Fibroblast of pulmonary artery (primary cell): ENCODE results near the gene DGLUCY.
"Not testable (repeated sequence)": the region's sequence is repeated elsewhere in the genome, so short reads cannot be mapped to it uniquely, and the experiment has no call there.

Experiments used
- DNase-seq: peaks from one replicate; pipeline ENCODE4 v3.0.0-alpha.2; 2010; ENCODE audit warnings: low read depth
- H3K4me3 ChIP-seq: replicated peaks from 2 replicates; pipeline ENCODE4 v1.5.1; 2011; ENCODE audit warnings: low read depth, mild to moderate bottlenecking, control low read depth, low read length, moderate library complexity
- TF ChIP-seq, protein P1 (sequence below): IDR thresholded peaks from 2 replicates; pipeline ENCODE4 v1.5.1; 2011; ENCODE audit warnings: mild to moderate bottlenecking, control low read depth, low read length, inconsistent platforms; ENCODE audit errors: missing control alignments

The DGLUCY gene

GRCh38 chr14:91263329-91263728 is 149.5 kb downstream of the DGLUCY start:
- no peak overlapping the region for H3K4me3 ChIP-seq
- TF ChIP-seq, protein P1, sequence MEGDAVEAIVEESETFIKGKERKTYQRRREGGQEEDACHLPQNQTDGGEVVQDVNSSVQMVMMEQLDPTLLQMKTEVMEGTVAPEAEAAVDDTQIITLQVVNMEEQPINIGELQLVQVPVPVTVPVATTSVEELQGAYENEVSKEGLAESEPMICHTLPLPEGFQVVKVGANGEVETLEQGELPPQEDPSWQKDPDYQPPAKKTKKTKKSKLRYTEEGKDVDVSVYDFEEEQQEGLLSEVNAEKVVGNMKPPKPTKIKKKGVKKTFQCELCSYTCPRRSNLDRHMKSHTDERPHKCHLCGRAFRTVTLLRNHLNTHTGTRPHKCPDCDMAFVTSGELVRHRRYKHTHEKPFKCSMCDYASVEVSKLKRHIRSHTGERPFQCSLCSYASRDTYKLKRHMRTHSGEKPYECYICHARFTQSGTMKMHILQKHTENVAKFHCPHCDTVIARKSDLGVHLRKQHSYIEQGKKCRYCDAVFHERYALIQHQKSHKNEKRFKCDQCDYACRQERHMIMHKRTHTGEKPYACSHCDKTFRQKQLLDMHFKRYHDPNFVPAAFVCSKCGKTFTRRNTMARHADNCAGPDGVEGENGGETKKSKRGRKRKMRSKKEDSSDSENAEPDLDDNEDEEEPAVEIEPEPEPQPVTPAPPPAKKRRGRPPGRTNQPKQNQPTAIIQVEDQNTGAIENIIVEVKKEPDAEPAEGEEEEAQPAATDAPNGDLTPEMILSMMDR = no peak
- DNase-seq = no peak

DNA sequence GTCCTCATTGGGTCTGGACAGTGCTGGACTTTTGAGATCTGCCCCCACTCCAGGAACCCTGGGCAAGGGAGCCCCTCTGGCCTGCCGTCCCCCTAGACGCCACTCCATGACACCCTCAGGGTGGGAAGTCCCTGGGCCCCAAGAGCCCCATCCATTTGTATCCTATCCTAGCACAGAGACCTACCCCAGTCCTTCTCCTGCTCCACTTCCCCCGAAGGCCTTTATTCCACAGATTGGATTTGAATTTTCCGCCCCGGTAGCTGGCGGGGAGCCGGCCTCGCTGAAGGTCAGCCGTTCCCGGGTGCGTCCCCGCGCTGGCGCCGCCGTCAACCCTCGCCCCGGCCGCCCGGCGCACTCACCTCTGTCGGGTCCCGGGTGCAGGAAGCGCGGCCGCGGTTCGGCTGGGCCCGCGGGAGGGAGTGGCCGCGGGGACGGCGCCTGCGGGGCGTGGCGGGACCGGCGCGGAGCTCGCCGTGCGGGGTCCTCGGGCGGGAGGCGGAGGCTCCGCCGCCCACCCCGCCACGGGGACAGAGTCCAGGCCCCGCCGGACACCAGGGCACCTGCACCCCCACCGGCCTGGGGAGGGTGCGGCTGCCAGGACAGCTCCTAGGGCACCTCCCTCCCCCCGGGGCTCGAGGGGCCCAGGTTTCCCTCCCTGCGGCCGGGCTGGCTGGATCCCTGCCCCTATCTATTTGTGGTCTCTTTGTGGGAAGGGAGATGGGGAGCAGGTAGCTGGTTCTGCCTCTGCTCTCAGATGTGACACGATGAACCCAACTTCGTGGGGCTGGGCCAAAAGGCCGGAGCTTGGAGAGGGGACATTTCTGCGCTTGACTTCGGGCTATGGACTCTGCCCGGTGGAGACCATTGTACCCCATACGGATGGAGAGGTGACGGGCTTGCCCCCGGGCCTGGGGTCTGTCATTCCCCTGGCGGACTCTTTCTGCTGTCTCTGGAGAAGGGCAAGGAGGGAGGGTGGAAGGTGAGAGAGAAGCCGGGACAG is 150.6 kb downstream of the DGLUCY start:
- DNase-seq = no peak
- H3K4me3 ChIP-seq = peak overlapping the region; percentile 21
- TF ChIP-seq, protein P1 = no peak

- no peak overlapping the region for H3K4me3 ChIP-seq
- DNase-seq = no peak
- TF ChIP-seq, protein P1 = no peak
These were observed 151.5 kb downstream of the DGLUCY start for GRCh38 chr14:91265404-91265803.

DNA sequence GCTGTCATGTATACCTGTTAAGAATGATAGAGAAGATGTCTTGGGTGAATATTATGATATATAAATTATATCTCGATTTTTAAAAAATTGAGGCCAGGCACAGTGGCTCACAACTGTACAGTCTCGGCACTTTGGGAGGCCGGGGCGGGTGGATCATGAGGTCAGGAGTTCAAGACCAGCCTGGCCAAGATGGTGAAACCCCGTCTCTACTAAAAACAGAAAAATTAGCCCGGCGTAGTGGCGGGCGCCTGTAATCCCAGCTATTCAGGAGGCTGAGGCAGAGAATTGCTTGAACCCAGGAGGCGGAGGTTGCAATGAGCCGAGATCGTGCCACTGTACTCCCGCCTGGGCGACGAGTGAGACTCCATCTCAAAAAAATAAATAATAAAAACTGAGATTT is 152.4 kb downstream of the DGLUCY start:
- DNase-seq, H3K4me3 ChIP-seq: not testable (repeated sequence)

DNA sequence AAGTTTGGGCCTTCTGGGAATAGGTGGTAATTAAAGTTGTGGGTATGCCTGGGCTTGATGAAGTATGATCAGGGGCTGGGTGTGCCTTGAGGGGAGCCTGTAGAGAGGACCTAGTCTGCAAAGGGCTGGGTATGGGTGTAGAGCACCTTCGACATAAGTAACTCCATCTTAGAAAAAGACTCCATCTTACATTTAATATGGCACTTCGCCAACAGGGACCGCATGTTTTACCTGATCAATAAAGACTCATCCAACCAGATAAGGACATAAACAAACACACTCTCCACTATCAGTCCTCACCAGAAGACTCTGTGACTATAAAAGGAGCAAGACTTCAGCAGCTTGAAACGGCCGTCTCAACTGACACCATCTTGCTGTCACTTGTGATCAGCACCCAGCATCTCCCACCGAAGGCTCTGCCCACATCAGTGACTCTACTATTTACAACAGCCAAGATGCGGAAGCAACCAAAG is 154.1 kb downstream of the DGLUCY start:
- no peak for DNase-seq
- TF ChIP-seq, protein P1 = no peak
- H3K4me3 ChIP-seq = no peak overlapping the region

DNA sequence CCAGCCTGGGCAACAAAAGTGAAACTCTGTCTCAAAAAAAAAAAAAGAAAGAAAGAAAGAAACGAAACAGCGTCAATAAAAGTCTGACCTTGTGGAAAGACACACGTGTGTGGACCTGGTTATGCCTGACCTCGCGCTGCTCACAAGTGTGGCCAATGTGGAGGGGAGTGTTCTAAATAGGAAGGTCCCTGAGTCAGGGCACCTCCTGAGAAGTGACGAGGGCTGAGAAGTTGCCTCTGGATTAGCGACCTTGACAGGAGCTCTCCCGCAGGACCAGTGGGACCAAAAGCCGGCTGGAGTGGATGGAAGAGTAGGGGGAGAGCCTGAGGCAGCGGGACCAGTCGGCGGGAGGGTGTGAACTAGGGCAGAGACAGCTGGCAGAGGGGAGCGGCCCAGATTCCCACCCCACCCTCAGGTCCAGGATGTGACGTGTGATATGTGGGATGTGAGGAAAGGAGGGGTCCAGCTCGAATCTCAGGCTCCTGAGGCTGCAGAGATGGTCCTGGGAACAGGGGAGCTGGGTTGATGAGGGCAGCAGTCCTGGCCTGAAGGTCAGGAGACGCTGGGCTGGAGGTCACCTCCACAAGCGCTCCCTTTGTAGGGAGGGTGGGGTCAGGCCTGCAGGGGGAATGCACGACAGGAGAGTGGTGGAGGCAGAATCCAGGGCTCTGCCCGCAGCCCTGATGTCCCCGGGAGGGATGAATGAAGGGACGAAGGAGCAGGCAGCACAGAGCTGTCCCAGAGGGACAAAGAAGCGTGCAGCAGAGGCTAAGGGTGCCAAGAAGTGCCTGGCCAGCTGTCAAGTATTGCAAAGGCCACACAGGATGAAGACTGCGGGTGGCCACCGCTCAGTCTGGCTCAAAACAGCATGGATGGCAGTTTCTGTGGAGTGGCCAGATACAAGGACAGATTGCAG is 155.5 kb downstream of the DGLUCY start:
- no peak overlapping the region for H3K4me3 ChIP-seq
- peak; percentile 20 for DNase-seq
- TF ChIP-seq, protein P1 = no peak

DNA sequence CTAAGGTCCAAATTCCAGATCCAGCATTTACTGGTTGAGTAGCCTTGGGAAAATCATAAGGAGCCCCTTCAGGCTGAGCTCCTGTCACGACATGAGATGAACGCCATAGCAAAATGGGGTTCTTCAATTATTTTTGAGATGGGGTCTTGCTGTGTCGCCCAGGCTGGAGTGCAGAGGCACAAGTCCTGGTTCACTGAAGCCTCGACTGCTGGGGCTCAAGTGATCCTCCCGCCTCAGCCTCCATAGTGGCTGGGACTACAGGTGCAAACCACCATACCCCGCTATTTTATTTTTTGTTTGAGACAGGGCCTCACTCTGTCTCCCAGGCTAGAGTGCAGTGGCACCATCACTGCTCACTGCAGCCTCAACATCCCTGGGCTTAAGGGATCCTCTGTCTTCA is 156.3 kb downstream of the DGLUCY start:
- DNase-seq = no peak
- TF ChIP-seq, protein P1 = no peak
- H3K4me3 ChIP-seq = no peak overlapping the region
